Endodermal cell (in vitro differentiated cells): ENCODE results near the gene TRAPPC13. TPM values are rescaled to one million over a fixed set of nuclear protein-coding genes. Genes with fewer than 3 reads are reported as not detected.

Experiments used
- DNase-seq: peaks from one replicate; pipeline ENCODE4 v3.0.0-alpha.2; 2017
- H3K27ac ChIP-seq: 2 replicates; pipeline ENCODE4 v1.5.1; 2013; ENCODE audit warnings: mild to moderate bottlenecking, low read depth, low read length, moderate library complexity
- H3K27me3 ChIP-seq: 2 replicates; pipeline ENCODE4 v1.6.1; 2013; ENCODE audit warnings: mild to moderate bottlenecking, low read length, moderate library complexity; ENCODE audit not compliant: insufficient read depth, control insufficient read depth, poor library complexity, severe bottlenecking
- H3K36me3 ChIP-seq: 2 replicates; pipeline ENCODE4 v1.7.0; 2013; ENCODE audit warnings: mild to moderate bottlenecking, low read length, moderate library complexity; ENCODE audit not compliant: control insufficient read depth, insufficient read depth
- H3K4me1 ChIP-seq: one replicate; pipeline ENCODE4 v1.7.0; 2013; ENCODE audit warnings: low read length; ENCODE audit not compliant: control insufficient read depth, insufficient read depth
- H3K4me3 ChIP-seq: 2 replicates; pipeline ENCODE4 v1.5.1; 2013; ENCODE audit warnings: mild to moderate bottlenecking, low read length, moderate library complexity
- H3K9ac ChIP-seq: 2 replicates; pipeline ENCODE4 v1.6.1; 2013; ENCODE audit warnings: mild to moderate bottlenecking, low read length, moderate library complexity; ENCODE audit not compliant: poor library complexity, severe bottlenecking; ENCODE audit errors: extremely low read depth
- H3K9me3 ChIP-seq: 2 replicates; pipeline ENCODE4 v1.6.1; 2013; ENCODE audit warnings: mild to moderate bottlenecking, low read length, moderate library complexity; ENCODE audit not compliant: control insufficient read depth
- H3K27ac Mint-ChIP-seq: 2 replicates; pipeline ENCODE4 v1.8.0; 2020; ENCODE audit warnings: mixed read lengths
- H3K27me3 Mint-ChIP-seq: 2 replicates; pipeline ENCODE4 v1.8.0; 2021; ENCODE audit warnings: mild to moderate bottlenecking, mixed read lengths; ENCODE audit not compliant: insufficient read depth
- H3K36me3 Mint-ChIP-seq: 2 replicates; pipeline ENCODE4 v1.8.0; 2020; ENCODE audit warnings: low read depth, mixed read lengths
- H3K4me1 Mint-ChIP-seq: 2 replicates; pipeline ENCODE4 v1.8.0; 2020; ENCODE audit warnings: mixed read lengths
- H3K4me3 Mint-ChIP-seq: 2 replicates; pipeline ENCODE4 v1.8.0; 2020; ENCODE audit warnings: mild to moderate bottlenecking, moderate library complexity, mixed read lengths
- H3K9me3 Mint-ChIP-seq: 2 replicates; pipeline ENCODE4 v1.8.0; 2020; ENCODE audit warnings: mild to moderate bottlenecking, mixed read lengths
- WGBS, 2 experiments: methylation state at CpG; one replicate each; pipeline versions ENCODE4 v1.1.5 to v1.1.7; 2013; ENCODE audit warnings: missing lambda C conversion rate in 2 of 2, mixed read lengths in 1 of 2; ENCODE audit not compliant: insufficient coverage in 1 of 2, insufficient read length in 1 of 2; 5-methylcytosine and 5-hydroxymethylcytosine counted together
- total RNA-seq, 2 donors: library from RNA; stranded (reverse); fragmentation: NEBNext Ultra II Directional in 1 of 2; extraction: Animal tissue kit (Norgen Biotek cat#: 25700) in 1 of 2; gene quantifications; 2 replicates in 1 of 2; 3 replicates in 1 of 2; pipeline ENCODE4 v1.2.1, GENCODE V29; 2021
- TF ChIP-seq, protein P1 (sequence below): fragments of 200-600 bp; sonication (generic); conservative IDR thresholded peaks from 2 replicates; pipeline ENCODE4 v1.5.0; 2021; ENCODE audit warnings: antibody characterized with exemption, mild to moderate bottlenecking

The TRAPPC13 gene
- total RNA-seq, 2 donors from 2014 or later, result 19.0 to 26.0 TPM

DNA sequence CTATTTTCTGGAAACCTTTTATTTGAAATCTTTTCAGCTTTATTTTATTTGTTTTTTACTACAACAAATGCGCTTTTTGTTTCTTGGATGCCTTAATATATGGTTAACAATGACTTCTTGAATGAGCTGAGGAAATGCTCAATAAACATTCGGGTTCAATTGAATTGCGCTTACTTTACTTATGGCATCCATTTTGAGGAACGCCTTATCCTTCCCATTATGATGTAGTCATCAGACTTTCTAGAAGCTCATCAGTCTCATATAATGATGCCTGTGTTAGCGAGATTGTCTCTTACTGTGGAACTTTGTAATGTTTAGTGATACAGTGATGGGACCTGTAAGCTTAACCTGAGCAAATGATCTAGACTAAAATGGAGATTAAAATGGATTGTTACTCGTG is 916 bp downstream of the TRAPPC13 start:
- no peaks in the 10 kb centered on the region for H3K9me3 Mint-ChIP-seq
- H3K4me1 Mint-ChIP-seq, result peaks cover 17% of the 10 kb centered on the region
- H3K27me3 ChIP-seq, result no peaks in the 10 kb centered on the region
- H3K36me3 ChIP-seq, result peaks cover 7% of the 10 kb centered on the region
- H3K4me1 ChIP-seq, result peaks cover 10% of the 10 kb centered on the region
- no peak for DNase-seq
- WGBS, 2 experiments, result 86 to 94% methylated on average over 4 to 6 of the region's 6 CpGs
- H3K27ac ChIP-seq, result no peak overlapping the region
- peak overlapping the region; percentile 82 for H3K27ac Mint-ChIP-seq
- no peaks in the 10 kb centered on the region for H3K27me3 Mint-ChIP-seq
- H3K4me3 ChIP-seq, result peak overlapping the region; percentile 96
- H3K4me3 Mint-ChIP-seq, result peak overlapping the region; percentile 90
- TF ChIP-seq, protein P1, sequence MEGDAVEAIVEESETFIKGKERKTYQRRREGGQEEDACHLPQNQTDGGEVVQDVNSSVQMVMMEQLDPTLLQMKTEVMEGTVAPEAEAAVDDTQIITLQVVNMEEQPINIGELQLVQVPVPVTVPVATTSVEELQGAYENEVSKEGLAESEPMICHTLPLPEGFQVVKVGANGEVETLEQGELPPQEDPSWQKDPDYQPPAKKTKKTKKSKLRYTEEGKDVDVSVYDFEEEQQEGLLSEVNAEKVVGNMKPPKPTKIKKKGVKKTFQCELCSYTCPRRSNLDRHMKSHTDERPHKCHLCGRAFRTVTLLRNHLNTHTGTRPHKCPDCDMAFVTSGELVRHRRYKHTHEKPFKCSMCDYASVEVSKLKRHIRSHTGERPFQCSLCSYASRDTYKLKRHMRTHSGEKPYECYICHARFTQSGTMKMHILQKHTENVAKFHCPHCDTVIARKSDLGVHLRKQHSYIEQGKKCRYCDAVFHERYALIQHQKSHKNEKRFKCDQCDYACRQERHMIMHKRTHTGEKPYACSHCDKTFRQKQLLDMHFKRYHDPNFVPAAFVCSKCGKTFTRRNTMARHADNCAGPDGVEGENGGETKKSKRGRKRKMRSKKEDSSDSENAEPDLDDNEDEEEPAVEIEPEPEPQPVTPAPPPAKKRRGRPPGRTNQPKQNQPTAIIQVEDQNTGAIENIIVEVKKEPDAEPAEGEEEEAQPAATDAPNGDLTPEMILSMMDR, result no peak
- peaks cover 11% of the 10 kb centered on the region for H3K36me3 Mint-ChIP-seq
- peak overlapping the region; percentile 87 for H3K9ac ChIP-seq
- no peaks in the 10 kb centered on the region for H3K9me3 ChIP-seq

DNA sequence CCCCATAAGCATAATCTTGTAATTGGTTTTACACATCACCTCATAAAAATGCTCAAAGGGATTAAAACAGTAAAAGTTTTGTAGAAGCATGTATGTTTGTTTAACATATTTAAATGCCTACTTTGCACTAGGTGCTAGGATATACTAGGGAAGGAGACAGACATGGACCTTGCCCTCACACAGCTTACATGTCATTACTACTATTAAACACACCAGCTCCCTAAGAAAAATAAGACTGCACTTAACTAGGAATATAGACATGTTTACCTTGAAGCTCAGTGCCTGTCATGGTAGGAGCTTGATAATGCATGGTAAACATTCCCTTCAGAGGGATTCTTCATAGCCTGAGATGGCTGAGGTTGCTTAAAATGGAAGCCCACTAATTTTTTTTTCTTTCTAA is 6.2 kb downstream of the TRAPPC13 start:
- Histone ChIP-seq H3K9me3 (no peaks in the 10 kb centered on the region), H3K9ac (no peak overlapping the region), H3K27me3 (no peaks in the 10 kb centered on the region), H3K27ac (no peak overlapping the region), H3K4me1 (peaks cover 4% of the 10 kb centered on the region), H3K36me3 (peaks cover 14% of the 10 kb centered on the region), H3K4me3 (no peak overlapping the region)
- H3K4me3 Mint-ChIP-seq, result no peak overlapping the region
- peaks cover 11% of the 10 kb centered on the region for H3K4me1 Mint-ChIP-seq
- DNase-seq, result no peak
- TF ChIP-seq, protein P1, result no peak
- H3K27ac Mint-ChIP-seq, result no peak overlapping the region
- no peaks in the 10 kb centered on the region for H3K9me3 Mint-ChIP-seq
- H3K27me3 Mint-ChIP-seq, result no peaks in the 10 kb centered on the region
- peaks cover 13% of the 10 kb centered on the region for H3K36me3 Mint-ChIP-seq

DNA sequence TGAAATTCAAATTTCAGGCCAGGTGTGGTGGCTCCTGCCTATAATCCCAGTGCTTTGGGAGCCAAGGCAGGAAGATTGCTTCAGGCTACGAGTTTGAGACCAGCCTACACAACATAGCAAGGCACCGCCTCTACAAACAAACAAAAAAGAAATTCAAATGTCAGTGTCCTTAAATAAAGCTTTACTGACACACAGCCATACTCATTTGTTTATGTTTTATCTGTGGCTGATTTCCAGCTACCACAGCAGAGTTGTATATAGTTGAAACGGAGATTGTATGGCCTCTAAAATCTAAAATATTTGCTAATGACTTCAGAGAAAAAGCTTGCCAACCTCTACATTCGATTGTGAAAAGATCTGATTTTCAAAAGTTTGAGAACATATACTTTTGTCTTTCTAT is 15.4 kb downstream of the TRAPPC13 start:
- Mint-ChIP-seq H3K27me3 (no peaks in the 10 kb centered on the region), H3K4me1 (no peaks in the 10 kb centered on the region), H3K36me3 (peaks cover 46% of the 10 kb centered on the region), H3K27ac (no peak overlapping the region), H3K9me3 (peaks cover 4% of the 10 kb centered on the region), H3K4me3 (no peak overlapping the region)
- Histone ChIP-seq H3K9me3 (no peaks in the 10 kb centered on the region), H3K9ac (no peak overlapping the region), H3K4me1 (no peaks in the 10 kb centered on the region), H3K4me3 (no peak overlapping the region), H3K36me3 (peaks cover 41% of the 10 kb centered on the region), H3K27ac (no peak overlapping the region), H3K27me3 (no peaks in the 10 kb centered on the region)
- DNase-seq, result no peak
- TF ChIP-seq, protein P1, result no peak
- 95 to 100% methylated on average over 2 to 4 of the region's 4 CpGs for WGBS, 2 experiments
